NT2/D1 (cell line): Measurements from ENCODE around the gene GPRC5B.

Source experiments
- SUZ12 ChIP-seq: IDR thresholded peaks from 2 replicates; pipeline ENCODE4 v1.6.1; 2011; ENCODE audit not compliant: insufficient read length, insufficient read depth; ENCODE audit errors: extremely low read depth
- YY1 ChIP-seq: IDR thresholded peaks from 2 replicates; pipeline ENCODE4 v1.6.1; 2011; ENCODE audit not compliant: insufficient read length, insufficient read depth
- ZNF274 ChIP-seq: IDR thresholded peaks from 2 replicates; pipeline ENCODE4 v1.6.1; 2011; ENCODE audit warnings: mild to moderate bottlenecking, low read depth, low read length

DNA sequence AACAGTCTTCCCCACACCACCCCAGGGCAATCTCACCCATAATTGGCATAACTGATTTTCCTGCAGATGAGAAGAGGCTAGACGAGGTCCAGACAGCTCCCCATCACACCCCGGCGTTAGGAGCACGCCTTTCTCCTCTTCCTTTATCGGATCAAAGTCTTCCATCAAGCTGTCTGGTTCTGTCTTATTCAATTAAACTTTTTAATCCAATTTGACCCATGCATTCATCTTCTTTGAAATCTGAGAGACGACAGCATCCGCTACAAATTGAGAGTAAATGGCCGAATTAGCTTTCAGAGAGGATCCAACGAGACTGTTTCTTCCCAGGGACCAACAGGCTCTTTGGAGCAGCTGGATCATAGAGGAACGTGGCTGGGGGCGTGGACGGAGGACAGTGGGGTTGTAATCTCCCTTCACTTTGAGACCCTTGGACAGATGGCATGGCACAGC is 44.4 kb upstream of the GPRC5B start:
- TF ChIP-seq YY1: no peak
- TF ChIP-seq ZNF274: no peak
- TF ChIP-seq SUZ12: no peak
